HG02798 (cell line): ENCODE data around the gene CAPN2.
"Not testable (repeated sequence)": the region's sequence is repeated elsewhere in the genome, so short reads cannot be mapped to it uniquely, and the experiment has no call there.

ENCODE experiments used
- ATAC-seq: cut with Tn5 transposase; IDR thresholded peaks from one replicate; pipeline ENCODE4 v1.9.1; 2021; ENCODE audit warnings: mild to moderate bottlenecking; ENCODE audit not compliant: unreplicated experiment, poor library complexity

The CAPN2 gene

GRCh38 chr1:223776075-223776814 is 63.9 kb downstream of the CAPN2 start:
- ATAC-seq, result no peak

GRCh38 chr1:223776826-223777454 is 64.6 kb downstream of the CAPN2 start:
- ATAC-seq, result no peak

- ATAC-seq, result no peak
Measured at GRCh38 chr1:223780318-223780717, 68.0 kb downstream of the CAPN2 start.

- ATAC-seq, result no peak
Measured at GRCh38 chr1:223780949-223781348, 68.6 kb downstream of the CAPN2 start.

GRCh38 chr1:223783676-223784075 is 71.3 kb downstream of the CAPN2 start:
- ATAC-seq, result no peak

GRCh38 chr1:223784541-223784940 is 72.2 kb downstream of the CAPN2 start:
- no peak for ATAC-seq

- no peak for ATAC-seq
Measured at GRCh38 chr1:223785808-223786207, 73.5 kb downstream of the CAPN2 start.

GRCh38 chr1:223788746-223789415 is 76.5 kb downstream of the CAPN2 start:
- ATAC-seq, result no peak

- ATAC-seq, result no peak
Measured at GRCh38 chr1:223792046-223792445, 79.7 kb downstream of the CAPN2 start.

GRCh38 chr1:223793716-223794115 is 81.4 kb downstream of the CAPN2 start:
- ATAC-seq, result no peak

- ATAC-seq, result no peak
Measured at GRCh38 chr1:223794136-223794880, 82.0 kb downstream of the CAPN2 start.

- no peak for ATAC-seq
Measured at GRCh38 chr1:223796210-223796609, 83.9 kb downstream of the CAPN2 start.

- ATAC-seq, result no peak
Measured at GRCh38 chr1:223802032-223802431, 89.7 kb downstream of the CAPN2 start.

- no peak for ATAC-seq
Measured at GRCh38 chr1:223802602-223803001, 90.3 kb downstream of the CAPN2 start.

- no peak for ATAC-seq
Measured at GRCh38 chr1:223803211-223803610, 90.9 kb downstream of the CAPN2 start.

GRCh38 chr1:223809905-223810304 is 97.6 kb downstream of the CAPN2 start:
- not testable (repeated sequence) for ATAC-seq

- ATAC-seq, result no peak
Measured at GRCh38 chr1:223810586-223810985, 98.2 kb downstream of the CAPN2 start.

- ATAC-seq, result no peak
Measured at GRCh38 chr1:223811634-223812101, 99.3 kb downstream of the CAPN2 start.

GRCh38 chr1:223813645-223814044 is 101.3 kb downstream of the CAPN2 start:
- no peak for ATAC-seq

GRCh38 chr1:223815020-223815853 is 102.9 kb downstream of the CAPN2 start:
- ATAC-seq, result no peak
